ENCODE results near the gene BATF3.

DNA sequence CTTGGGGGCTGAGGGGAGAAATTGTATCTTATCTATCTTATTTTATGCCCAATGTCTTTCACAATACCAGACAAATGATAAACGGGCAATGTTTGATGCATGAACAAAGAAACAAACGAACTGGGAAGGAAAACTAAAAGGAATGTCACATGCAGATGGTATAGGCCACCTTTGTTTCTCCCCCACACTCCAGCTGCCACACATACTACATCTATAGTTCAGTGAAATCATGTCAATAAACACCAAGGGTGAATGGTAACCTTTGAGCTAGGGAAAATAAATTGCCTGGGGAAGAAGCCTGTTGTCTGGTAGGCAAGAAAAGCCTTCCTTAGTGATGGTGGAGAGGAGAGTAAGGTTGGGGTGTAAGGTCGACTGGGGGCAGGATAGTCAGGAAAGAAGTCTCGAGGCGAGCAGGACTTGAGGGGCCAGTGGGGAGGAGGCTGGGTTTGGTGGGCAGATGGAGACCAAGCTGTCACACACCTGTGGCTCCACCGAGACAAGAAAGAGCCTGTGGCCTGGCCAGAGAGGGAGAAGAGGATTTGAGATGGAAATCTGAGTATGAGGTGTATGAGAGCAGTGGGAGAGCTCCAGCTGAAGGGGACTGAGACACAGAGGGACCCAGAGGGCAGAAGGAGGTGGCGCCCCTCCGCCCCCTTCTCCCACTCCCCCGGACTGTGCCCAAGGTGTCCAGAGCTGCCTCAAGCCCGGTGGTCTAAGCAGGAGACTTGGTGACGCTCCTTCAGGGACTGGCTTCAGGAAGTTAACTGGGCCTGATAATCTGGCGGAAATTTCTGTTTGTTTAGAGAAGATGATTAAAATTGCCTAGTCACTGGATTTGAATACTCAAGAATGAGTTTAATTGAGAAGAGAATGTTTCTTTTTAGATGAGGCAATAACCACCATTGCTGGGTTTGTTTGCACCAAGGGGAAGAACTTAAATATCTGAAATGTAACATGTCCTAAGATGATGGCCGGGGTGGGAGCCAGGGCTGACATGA lies 53.8 kb downstream of the BATF3 start:
- TF ChIP-seq, protein P1, sequence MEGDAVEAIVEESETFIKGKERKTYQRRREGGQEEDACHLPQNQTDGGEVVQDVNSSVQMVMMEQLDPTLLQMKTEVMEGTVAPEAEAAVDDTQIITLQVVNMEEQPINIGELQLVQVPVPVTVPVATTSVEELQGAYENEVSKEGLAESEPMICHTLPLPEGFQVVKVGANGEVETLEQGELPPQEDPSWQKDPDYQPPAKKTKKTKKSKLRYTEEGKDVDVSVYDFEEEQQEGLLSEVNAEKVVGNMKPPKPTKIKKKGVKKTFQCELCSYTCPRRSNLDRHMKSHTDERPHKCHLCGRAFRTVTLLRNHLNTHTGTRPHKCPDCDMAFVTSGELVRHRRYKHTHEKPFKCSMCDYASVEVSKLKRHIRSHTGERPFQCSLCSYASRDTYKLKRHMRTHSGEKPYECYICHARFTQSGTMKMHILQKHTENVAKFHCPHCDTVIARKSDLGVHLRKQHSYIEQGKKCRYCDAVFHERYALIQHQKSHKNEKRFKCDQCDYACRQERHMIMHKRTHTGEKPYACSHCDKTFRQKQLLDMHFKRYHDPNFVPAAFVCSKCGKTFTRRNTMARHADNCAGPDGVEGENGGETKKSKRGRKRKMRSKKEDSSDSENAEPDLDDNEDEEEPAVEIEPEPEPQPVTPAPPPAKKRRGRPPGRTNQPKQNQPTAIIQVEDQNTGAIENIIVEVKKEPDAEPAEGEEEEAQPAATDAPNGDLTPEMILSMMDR (IDR thresholded peaks at IDR 0.05) = no peak
- TF ChIP-seq POLR2A (IDR thresholded peaks at IDR 0.05) = no peak

Data from thyroid gland (tissue), 4 donors.